Activated CD4-positive, alpha-beta T cell treated with anti-CD3 and anti-CD28 coated beads, Interleukin-2, Interleukin-6, amounts not matched to agents 100 ng/mL and 50 ng/mL, durations not matched to agents 16 hours and 8 hours (primary cell): ENCODE results near the gene HGFAC.

ENCODE experiments used
- DNase-seq: peaks from one replicate; pipeline ENCODE4 v3.0.0-alpha.2; 2020

The HGFAC gene

GRCh38 chr4:3464349-3464905 is 22.7 kb downstream of the HGFAC start:
- no peak for DNase-seq

GRCh38 chr4:3464911-3465697 is 23.3 kb downstream of the HGFAC start:
- DNase-seq: no peak

- DNase-seq: no peak
Observed at GRCh38 chr4:3465698-3466671, 24.2 kb downstream of the HGFAC start.

- no peak for DNase-seq
Observed at GRCh38 chr4:3466691-3467600, 25.2 kb downstream of the HGFAC start.

- DNase-seq: no peak
Observed at GRCh38 chr4:3467601-3468031, 25.8 kb downstream of the HGFAC start.

- no peak for DNase-seq
Observed at GRCh38 chr4:3468154-3468553, 26.4 kb downstream of the HGFAC start.

- no peak for DNase-seq
Observed at GRCh38 chr4:3468804-3469203, 27.0 kb downstream of the HGFAC start.

- no peak for DNase-seq
Observed at GRCh38 chr4:3469386-3470243, 27.8 kb downstream of the HGFAC start.

GRCh38 chr4:3470244-3471097 is 28.7 kb downstream of the HGFAC start:
- no peak for DNase-seq

GRCh38 chr4:3471098-3471760 is 29.5 kb downstream of the HGFAC start:
- DNase-seq: no peak

- no peak for DNase-seq
Observed at GRCh38 chr4:3471886-3472285, 30.1 kb downstream of the HGFAC start.

- DNase-seq: no peak
Observed at GRCh38 chr4:3472411-3473141, 30.8 kb downstream of the HGFAC start.

- DNase-seq: no peak
Observed at GRCh38 chr4:3473181-3473950, 31.6 kb downstream of the HGFAC start.

GRCh38 chr4:3473996-3474765 is 32.4 kb downstream of the HGFAC start:
- no peak for DNase-seq

- DNase-seq: no peak
Observed at GRCh38 chr4:3475041-3475712, 33.4 kb downstream of the HGFAC start.

GRCh38 chr4:3475713-3476260 is 34.0 kb downstream of the HGFAC start:
- no peak for DNase-seq

GRCh38 chr4:3476341-3476747 is 34.6 kb downstream of the HGFAC start:
- DNase-seq: no peak
